Gastroesophageal sphincter (tissue), 4 donors: ENCODE data around the gene KIRREL1. TPM values are rescaled to one million over a fixed set of nuclear protein-coding genes. Genes with fewer than 3 reads are reported as not detected.
A peak's percentile ranks its signal among the peaks of the same experiment; 100 is the strongest.

Experiments used
- ATAC-seq: fragments of 150-250 bp; one replicate; pipeline ENCODE4 v1.9.1; 2016; ENCODE audit warnings: mild to moderate bottlenecking, moderate library complexity
- H3K27ac ChIP-seq, 4 donors: fragments of 200-600 bp; sonication (generic) in 3 of 4; 1 replicate in 3 of 4; 2 replicates in 1 of 4; pipeline ENCODE4 v1.5.1; 2016 to 2019
- H3K27me3 ChIP-seq: fragments of 200-600 bp; sonication (generic); one replicate; pipeline ENCODE4 v1.5.1; 2019
- H3K36me3 ChIP-seq, 2 donors: fragments of 200-600 bp; sonication (generic); one replicate each; pipeline ENCODE4 v1.5.1; 2019; ENCODE audit warnings: control low read depth in 1 of 2
- H3K4me1 ChIP-seq, 3 donors: fragments of 200-600 bp; sonication (generic); 1 replicate in 2 of 3; 2 replicates in 1 of 3; pipeline ENCODE4 v1.5.1; 2016 to 2019; ENCODE audit warnings: control low read depth in 2 of 3
- H3K4me3 ChIP-seq, 2 donors: fragments of 200-600 bp; sonication (generic); one replicate each; pipeline ENCODE4 v1.5.1; 2019; ENCODE audit warnings: mild to moderate bottlenecking in 1 of 2, moderate library complexity in 1 of 2
- H3K9me3 ChIP-seq, 3 donors: fragments of 200-600 bp; sonication (generic); one replicate each; pipeline ENCODE4 v1.5.1; 2017 to 2019; ENCODE audit warnings: control low read depth in 2 of 3
- CTCF ChIP-seq, 4 experiments: fragments of 200-600 bp in 2 of 4; fragments of 450-650 bp in 2 of 4; sonication (generic) in 1 of 4; IDR thresholded peaks; one replicate each; pipeline ENCODE4 v1.5.1; 2017 to 2019; ENCODE audit warnings: antibody characterized with exemption in 4 of 4, mild to moderate bottlenecking in 2 of 4, moderate library complexity in 2 of 4
- EP300 ChIP-seq: sonication (generic); formaldehyde crosslinking; IDR thresholded peaks from one replicate; pipeline ENCODE4 v1.6.1; 2017; ENCODE audit warnings: antibody characterized with exemption, mild to moderate bottlenecking
- POLR2A ChIP-seq, 2 donors: fragments of 450-650 bp; IDR thresholded peaks; one replicate each; pipeline ENCODE4 v1.6.1; 2017; ENCODE audit warnings: antibody characterized with exemption in 2 of 2, mild to moderate bottlenecking in 2 of 2, moderate library complexity in 1 of 2
- POLR2AphosphoS5 ChIP-seq: sonication (generic); formaldehyde crosslinking; IDR thresholded peaks from one replicate; pipeline ENCODE4 v1.6.1; 2017; ENCODE audit warnings: antibody characterized with exemption
- WGBS, 2 donors: methylation state at CpG; one replicate each; pipeline ENCODE4 v1.1.5; 2018; ENCODE audit warnings: low coverage in 1 of 2; 5-methylcytosine and 5-hydroxymethylcytosine counted together
- total RNA-seq, 4 donors: library from RNA; depleted of rRNA; stranded (reverse); fragments of >200 nt; gene quantifications; one replicate each; pipeline ENCODE4 v1.1.0, GENCODE V29; 2016

KIRREL1 gene
- total RNA-seq, 4 donors from 2014 or later: 43.1 to 73.1 (median 48.1) TPM

DNA sequence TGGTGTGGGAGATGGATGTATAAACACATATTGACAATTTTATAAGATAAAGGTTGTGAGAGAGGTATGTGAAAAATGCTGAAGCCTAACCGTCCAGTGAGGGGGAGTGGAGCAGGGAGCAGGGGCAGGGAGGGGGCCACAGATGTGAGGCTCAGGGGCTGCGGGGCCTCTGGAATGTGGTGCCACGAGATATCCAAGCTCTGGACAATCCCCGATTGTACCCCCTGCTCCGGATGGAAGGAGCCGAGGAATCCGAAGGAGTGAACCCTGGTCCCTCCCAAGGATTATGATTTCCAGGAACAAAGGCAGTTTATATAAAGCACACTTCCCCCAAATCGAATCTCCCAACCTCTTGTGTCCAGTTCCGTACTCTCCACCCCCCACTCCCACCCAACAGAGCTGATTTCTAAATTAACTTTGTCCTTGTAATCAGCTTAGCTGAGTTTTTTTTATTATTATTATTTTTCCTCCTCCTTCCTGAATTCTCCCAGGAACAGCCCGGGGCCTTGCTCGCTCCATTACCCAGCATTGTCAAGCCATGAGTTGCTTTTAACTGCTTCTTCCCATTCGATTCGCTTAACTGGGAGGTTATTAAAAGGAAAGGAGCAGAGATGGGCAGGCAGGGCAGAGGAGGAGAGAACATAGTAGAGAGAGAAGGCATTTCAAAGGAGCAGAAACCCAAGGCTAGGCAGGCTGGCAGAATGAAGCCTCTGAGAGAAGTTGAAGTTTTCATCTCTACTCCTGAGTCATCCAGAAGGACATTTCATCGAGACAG is 9.4 kb downstream of the KIRREL1 start:
- Histone ChIP-seq H3K9me3 (no peaks in the 10 kb centered on the region), H3K4me3 (no peak overlapping the region), H3K27me3 (no peaks in the 10 kb centered on the region), H3K27ac (peak overlapping the region; percentile 22 to 71 (median 54)), H3K36me3 (no peaks in the 10 kb centered on the region), H3K4me1 (peaks cover 8 to 99% (median 54%) of the 10 kb centered on the region in 3 donors)
- TF ChIP-seq POLR2AphosphoS5: no peak
- TF ChIP-seq EP300: no peak
- WGBS, 2 donors: 15 to 27% methylated on average over 8 to 11 of the region's 14 CpGs
- no peak for ATAC-seq

- H3K4me3 ChIP-seq: no peak overlapping the region
- H3K9me3 ChIP-seq: no peaks in the 10 kb centered on the region
- H3K27me3 ChIP-seq: no peaks in the 10 kb centered on the region
- peaks cover 11 to 99% (median 54%) of the 10 kb centered on the region in 3 donors for H3K4me1 ChIP-seq
- peak overlapping the region; percentile 22 to 71 (median 54) for H3K27ac ChIP-seq
- TF ChIP-seq CTCF (IDR thresholded peaks at IDR 0.05) (no peak), POLR2A (IDR thresholded peaks at IDR 0.05) (no peak), EP300 (no peak), POLR2AphosphoS5 (no peak)
- 10 to 19% methylated on average over 2 to 3 of the region's 5 CpGs for WGBS, 2 donors
- no peaks in the 10 kb centered on the region for H3K36me3 ChIP-seq
- no peak for ATAC-seq
Measured at GRCh38 chr1:158003406-158003800, 10.0 kb downstream of the KIRREL1 start.

GRCh38 chr1:158005224-158005623 is 11.8 kb downstream of the KIRREL1 start:
- H3K27ac ChIP-seq: peak overlapping the region in 2 of 4 donors; percentile 83 to 88
- 40 to 73% methylated on average over 1 of the region's 2 CpGs for WGBS, 2 donors
- no peak overlapping the region for H3K4me3 ChIP-seq
- no peaks in the 10 kb centered on the region for H3K27me3 ChIP-seq
- H3K4me1 ChIP-seq: peaks cover 28 to 100% (median 67%) of the 10 kb centered on the region in 3 donors
- no peaks in the 10 kb centered on the region for H3K9me3 ChIP-seq
- ATAC-seq: no peak
- TF ChIP-seq POLR2A (IDR thresholded peaks at IDR 0.05) (no peak), CTCF (IDR thresholded peaks at IDR 0.05) (no peak), POLR2AphosphoS5 (no peak), EP300 (no peak)
- no peaks in the 10 kb centered on the region for H3K36me3 ChIP-seq

- Histone ChIP-seq H3K9me3 (no peaks in the 10 kb centered on the region), H3K4me3 (no peak overlapping the region), H3K27ac (peak overlapping the region; percentile 68 to 89 (median 86)), H3K36me3 (no peaks in the 10 kb centered on the region), H3K27me3 (no peaks in the 10 kb centered on the region), H3K4me1 (peaks cover 32 to 100% (median 68%) of the 10 kb centered on the region in 3 donors)
- no peak for ATAC-seq
- no peak for TF ChIP-seq EP300
- no peak for TF ChIP-seq POLR2A (IDR thresholded peaks at IDR 0.05)
- TF ChIP-seq CTCF (IDR thresholded peaks at IDR 0.05): no peak
- TF ChIP-seq POLR2AphosphoS5: no peak
- 58 to 67% methylated on average over 4 to 7 of the region's 7 CpGs for WGBS, 2 donors
Measured at GRCh38 chr1:158007180-158007579, 13.7 kb downstream of the KIRREL1 start.

DNA sequence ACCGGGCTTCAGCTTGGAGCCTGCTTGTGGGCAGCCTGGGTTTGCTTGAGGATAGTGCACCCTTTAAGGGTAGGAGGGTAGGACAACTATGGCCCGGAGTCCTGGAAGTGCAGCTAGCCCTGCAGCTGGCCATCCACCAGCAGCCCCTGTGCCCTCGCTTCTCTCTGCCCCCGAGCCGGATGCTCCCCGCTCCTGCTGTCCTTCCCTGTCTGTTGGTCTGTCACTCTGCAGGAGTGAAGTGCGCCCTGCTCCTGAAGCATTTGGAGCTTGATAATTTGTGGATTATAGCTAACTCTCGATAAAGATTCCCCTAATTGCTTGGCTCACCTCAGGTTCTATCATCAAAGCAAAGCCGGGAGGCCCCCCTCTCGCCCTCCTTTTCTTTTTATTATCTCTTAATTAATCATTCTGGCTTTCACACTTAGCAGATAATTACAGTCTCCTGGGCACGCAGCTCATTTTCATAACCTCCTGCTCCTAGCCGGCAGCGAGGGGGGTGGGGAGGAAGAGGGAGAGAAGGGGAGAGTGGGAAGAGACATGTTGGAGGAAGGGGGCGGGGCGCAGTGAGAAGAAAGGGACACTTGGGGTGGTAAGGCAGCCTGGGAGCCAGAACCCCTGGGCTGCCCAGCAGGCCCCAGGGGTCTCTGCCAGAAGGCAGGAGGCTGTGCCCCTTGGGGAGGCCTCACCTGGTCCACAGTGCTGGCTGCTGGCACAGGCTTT is 14.4 kb downstream of the KIRREL1 start:
- Histone ChIP-seq H3K27me3 (no peaks in the 10 kb centered on the region), H3K4me1 (peaks cover 26 to 99% (median 62%) of the 10 kb centered on the region in 3 donors), H3K36me3 (no peaks in the 10 kb centered on the region), H3K9me3 (no peaks in the 10 kb centered on the region), H3K4me3 (no peak overlapping the region), H3K27ac (peak overlapping the region; percentile 68 to 89 (median 86))
- TF ChIP-seq CTCF (IDR thresholded peaks at IDR 0.05): no peak
- no peak for TF ChIP-seq POLR2A (IDR thresholded peaks at IDR 0.05)
- no peak for TF ChIP-seq EP300
- no peak for TF ChIP-seq POLR2AphosphoS5
- WGBS, 2 donors: 27 to 35% methylated on average over 9 of the region's 15 CpGs
- ATAC-seq: no peak
